Stimulated activated CD8-positive, alpha-beta memory T cell treated with anti-CD3 and anti-CD28 coated beads, Interleukin-4, amount 100 ng/mL, for 48 hours (primary cell): Measurements from ENCODE around the gene INPP4B.

ENCODE experiments used
- DNase-seq: peaks from one replicate; pipeline ENCODE4 v3.0.0-alpha.2; 2020

The INPP4B gene

GRCh38 chr4:142365391-142365790 is 480.7 kb downstream of the INPP4B start:
- no peak for DNase-seq

- DNase-seq: no peak
Observed at GRCh38 chr4:142363686-142364085, 482.4 kb downstream of the INPP4B start.

GRCh38 chr4:142361981-142362380 is 484.1 kb downstream of the INPP4B start:
- no peak for DNase-seq

GRCh38 chr4:142360657-142361056 is 485.4 kb downstream of the INPP4B start:
- no peak for DNase-seq

- no peak for DNase-seq
Observed at GRCh38 chr4:142358656-142359055, 487.4 kb downstream of the INPP4B start.

- DNase-seq: no peak
Observed at GRCh38 chr4:142356801-142357200, 489.3 kb downstream of the INPP4B start.

- no peak for DNase-seq
Observed at GRCh38 chr4:142356118-142356759, 489.9 kb downstream of the INPP4B start.

- DNase-seq: no peak
Observed at GRCh38 chr4:142355421-142355930, 490.6 kb downstream of the INPP4B start.

GRCh38 chr4:142354794-142355420 is 491.2 kb downstream of the INPP4B start:
- no peak for DNase-seq

- no peak for DNase-seq
Observed at GRCh38 chr4:142354041-142354440, 492.1 kb downstream of the INPP4B start.

- DNase-seq: no peak
Observed at GRCh38 chr4:142353149-142353738, 492.9 kb downstream of the INPP4B start.

GRCh38 chr4:142352712-142353111 is 493.4 kb downstream of the INPP4B start:
- no peak for DNase-seq

- DNase-seq: no peak
Observed at GRCh38 chr4:142351958-142352357, 494.1 kb downstream of the INPP4B start.

- DNase-seq: no peak
Observed at GRCh38 chr4:142350871-142351270, 495.2 kb downstream of the INPP4B start.

GRCh38 chr4:142348613-142349021 is 497.5 kb downstream of the INPP4B start:
- no peak for DNase-seq

- no peak for DNase-seq
Observed at GRCh38 chr4:142347241-142347640, 498.9 kb downstream of the INPP4B start.

GRCh38 chr4:142345924-142346323 is 500.2 kb downstream of the INPP4B start:
- DNase-seq: no peak

- DNase-seq: no peak
Observed at GRCh38 chr4:142341268-142341667, 504.8 kb downstream of the INPP4B start.

GRCh38 chr4:142339053-142339452 is 507.0 kb downstream of the INPP4B start:
- DNase-seq: no peak

GRCh38 chr4:142336251-142336934 is 509.7 kb downstream of the INPP4B start:
- DNase-seq: no peak

GRCh38 chr4:142334931-142335330 is 511.2 kb downstream of the INPP4B start:
- DNase-seq: no peak

- DNase-seq: no peak
Observed at GRCh38 chr4:142331646-142332045, 514.5 kb downstream of the INPP4B start.

- DNase-seq: no peak
Observed at GRCh38 chr4:142331132-142331531, 515.0 kb downstream of the INPP4B start.

- no peak for DNase-seq
Observed at GRCh38 chr4:142330311-142330710, 515.8 kb downstream of the INPP4B start.
